Measurements from ENCODE around the gene APEH. TPM values are rescaled to one million over a fixed set of nuclear protein-coding genes. Genes with fewer than 3 reads are reported as not detected.

APEH gene
- total and polyA plus RNA-seq, 2 of the 13 experiments (the other 11 are each of a cell fraction or from before 2014, with no cell fraction given), result 116 to 130 TPM

GRCh38 chr3:49715611-49716121 lies 41.5 kb downstream of the APEH start:
- DNase-seq (ENCODE audit: low spot score) (no peak), ATAC-seq (no peak), FAIRE-seq (no peak)
- Histone ChIP-seq H4K20me1 (ENCODE audit: insufficient read depth, low read length) (no peaks in the 10 kb centered on the region), H3K4me1 (ENCODE audit: insufficient read depth, low read length) (peaks cover 23% of the 10 kb centered on the region), H3K27ac (ENCODE audit: extremely low read length, insufficient read depth, low read length) (no peak overlapping the region), H3K4me3 (replicated peaks in 1 of 3; ENCODE audit: insufficient read depth in 1 of 3, low read depth in 2 of 3, low read length in 3 of 3) (no peak overlapping the region), H3K9me3 (ENCODE audit: low read length) (no peaks in the 10 kb centered on the region), H3K27me3 (ENCODE audit: control insufficient read depth in 1 of 2, insufficient read depth in 2 of 2, low read length in 2 of 2) (no peaks in the 10 kb centered on the region), H3K36me3 (replicated peaks in 1 of 2; ENCODE audit: control insufficient read depth in 1 of 2, insufficient read depth in 2 of 2, low read length in 2 of 2) (peaks cover 4 to 12% of the 10 kb centered on the region in 2 experiments; a peak in 4 of 5 replicates), H2AFZ (ENCODE audit: low read length) (no peak overlapping the region), H3K4me2 (ENCODE audit: low read depth, low read length) (no peak overlapping the region), H3K9ac (ENCODE audit: insufficient read depth, low read depth, low read length) (no peak overlapping the region), H3K79me2 (ENCODE audit: insufficient read depth, low read length) (no peaks in the 10 kb centered on the region)
- in situ Hi-C loops (cut with HindIII; ENCODE audit: extremely low pct_ligation_motif_present, low pct_unique_long_range_greater_than_20kb), result no loop called here
- ChIA-PET CTCF (ENCODE audit: low intra/inter-chr PET ratio, low total read pairs) (no interaction called here), POLR2A (no interaction called here)
- BruUV-seq (replicated peaks), result no TSS peak
- WGBS (ENCODE audit: low lambda C conversion rate), result 100% methylated on average over 2 of the region's 13 CpGs
- intact Hi-C loops (cut with micrococcal nuclease; ENCODE audit: unreplicated experiment), result no loop called here
- TF ChIP-seq ZNF776 (CRISPR knock-in tag; IDR thresholded peaks at IDR 0.05) (no peak), ZNF441 (CRISPR knock-in tag; IDR thresholded peaks at IDR 0.05; ENCODE audit: borderline replicate concordance) (no peak), ZNF563 (CRISPR knock-in tag; IDR thresholded peaks at IDR 0.05) (no peak), AGO2 (optimal IDR thresholded peaks at IDR 0.05; ENCODE audit: low read depth, low read length) (peak; percentile 23), SMC3 (IDR thresholded peaks at IDR 0.05; ENCODE audit: low read length) (no peak)

- in situ Hi-C loops (cut with HindIII; ENCODE audit: extremely low pct_ligation_motif_present, low pct_unique_long_range_greater_than_20kb) (no loop called here), intact Hi-C loops (cut with micrococcal nuclease; ENCODE audit: unreplicated experiment) (no loop called here)
- ChIA-PET POLR2A (no interaction called here), CTCF (ENCODE audit: low intra/inter-chr PET ratio, low total read pairs) (no interaction called here)
- Histone ChIP-seq H3K27ac (ENCODE audit: extremely low read length, insufficient read depth, low read length) (no peak overlapping the region), H3K36me3 (replicated peaks in 1 of 2; ENCODE audit: control insufficient read depth in 1 of 2, insufficient read depth in 2 of 2, low read length in 2 of 2) (peaks cover 9 to 16% of the 10 kb centered on the region in 2 experiments; a peak in 4 of 5 replicates), H3K9ac (ENCODE audit: insufficient read depth, low read depth, low read length) (no peak overlapping the region), H3K4me3 (replicated peaks in 1 of 3; ENCODE audit: insufficient read depth in 1 of 3, low read depth in 2 of 3, low read length in 3 of 3) (no peak overlapping the region), H3K4me1 (ENCODE audit: insufficient read depth, low read length) (peaks cover 23% of the 10 kb centered on the region), H4K20me1 (ENCODE audit: insufficient read depth, low read length) (no peaks in the 10 kb centered on the region), H2AFZ (ENCODE audit: low read length) (no peak overlapping the region), H3K27me3 (ENCODE audit: control insufficient read depth in 1 of 2, insufficient read depth in 2 of 2, low read length in 2 of 2) (no peaks in the 10 kb centered on the region), H3K79me2 (ENCODE audit: insufficient read depth, low read length) (no peaks in the 10 kb centered on the region), H3K9me3 (ENCODE audit: low read length) (no peaks in the 10 kb centered on the region), H3K4me2 (ENCODE audit: low read depth, low read length) (no peak overlapping the region)
- ATAC-seq (no peak), FAIRE-seq (no peak), DNase-seq (ENCODE audit: low spot score) (no peak)
- BruUV-seq (replicated peaks), result no TSS peak
- 100% methylated on average over 5 of the region's 7 CpGs for WGBS (ENCODE audit: low lambda C conversion rate)
- TF ChIP-seq HMGXB4 (CRISPR knock-in tag; IDR thresholded peaks at IDR 0.05; ENCODE audit: borderline replicate concordance in 1 of 2, low read depth in 1 of 2) (no peak), SNAI1 (CRISPR knock-in tag; IDR thresholded peaks at IDR 0.05; ENCODE audit: borderline replicate concordance) (no peak), ZBTB33 (CRISPR knock-in tag; IDR thresholded peaks at IDR 0.05) (no peak), GMEB2 (CRISPR knock-in tag; IDR thresholded peaks at IDR 0.05; ENCODE audit: low read depth) (no peak), KMT2B (CRISPR knock-in tag; IDR thresholded peaks at IDR 0.05) (no peak), HDAC6 (IDR thresholded peaks at IDR 0.05; ENCODE audit: low read depth, low read length) (no peak), ZNF335 (CRISPR knock-in tag; IDR thresholded peaks at IDR 0.05) (no peak), SOX13 (IDR thresholded peaks at IDR 0.05) (no peak), SOX13 (CRISPR knock-in tag; conservative IDR thresholded peaks at IDR 0.05 in 1 of 2, IDR thresholded peaks at IDR 0.05 in 1 of 2) (no peak)
Measured at GRCh38 chr3:49716169-49716568, 42.0 kb downstream of the APEH start.
